HG02678 (cell line): ENCODE results near the gene NUDT14.

ENCODE experiments used
- ATAC-seq: cut with Tn5 transposase; IDR thresholded peaks from one replicate; pipeline ENCODE4 v1.9.1; 2021; ENCODE audit warnings: mild to moderate bottlenecking, moderate library complexity; ENCODE audit not compliant: unreplicated experiment

Gene NUDT14

GRCh38 chr14:105161964-105162668 lies 19.0 kb downstream of the NUDT14 start:
- ATAC-seq: no peak

- ATAC-seq: no peak
These were observed 19.8 kb downstream of the NUDT14 start for GRCh38 chr14:105161309-105161708.

- ATAC-seq: no peak
These were observed 20.3 kb downstream of the NUDT14 start for GRCh38 chr14:105160776-105161175.

GRCh38 chr14:105159344-105159743 lies 21.8 kb downstream of the NUDT14 start:
- no peak for ATAC-seq

- ATAC-seq: no peak
These were observed 22.3 kb downstream of the NUDT14 start for GRCh38 chr14:105158794-105159193.

GRCh38 chr14:105157872-105158271 lies 23.2 kb downstream of the NUDT14 start:
- no peak for ATAC-seq

- no peak for ATAC-seq
These were observed 24.4 kb downstream of the NUDT14 start for GRCh38 chr14:105156414-105157375.

- no peak for ATAC-seq
These were observed 25.3 kb downstream of the NUDT14 start for GRCh38 chr14:105155681-105156413.

- ATAC-seq: no peak
These were observed 26.0 kb downstream of the NUDT14 start for GRCh38 chr14:105155071-105155651.

GRCh38 chr14:105154476-105154871 lies 26.6 kb downstream of the NUDT14 start:
- ATAC-seq: no peak

- ATAC-seq: no peak
These were observed 27.2 kb downstream of the NUDT14 start for GRCh38 chr14:105153739-105154475.

- ATAC-seq: no peak
These were observed 27.8 kb downstream of the NUDT14 start for GRCh38 chr14:105153331-105153731.

GRCh38 chr14:105152794-105153241 lies 28.3 kb downstream of the NUDT14 start:
- no peak for ATAC-seq

- no peak for ATAC-seq
These were observed 29.0 kb downstream of the NUDT14 start for GRCh38 chr14:105151838-105152793.

GRCh38 chr14:105151084-105151837 lies 29.9 kb downstream of the NUDT14 start:
- no peak for ATAC-seq

GRCh38 chr14:105150368-105151083 lies 30.6 kb downstream of the NUDT14 start:
- ATAC-seq: no peak

GRCh38 chr14:105150026-105150367 lies 31.1 kb downstream of the NUDT14 start:
- ATAC-seq: no peak
